GM23338 (cell line): Measurements from ENCODE around the gene CALR3. TPM values are rescaled to one million over a fixed set of nuclear protein-coding genes. Genes with fewer than 3 reads are reported as not detected.

Source experiments
- ATAC-seq: fragments of 200-7000 bp; cut with Tn5 transposase; 3 replicates; pipeline ENCODE4 v1.9.1; 2020
- DNase-seq: peaks from one replicate; pipeline ENCODE4 v3.0.0-alpha.2; 2015; ENCODE audit warnings: low spot score
- H2AFZ ChIP-seq: fragments of 200-600 bp; sonication (generic); 2 replicates; pipeline ENCODE4 v1.8.0; 2016; ENCODE audit warnings: antibody characterized with exemption, mild to moderate bottlenecking, moderate library complexity
- H3F3A ChIP-seq: fragments of 200-600 bp; sonication (generic); replicated peaks from 2 replicates; pipeline ENCODE4 v1.8.0; 2017; ENCODE audit warnings: antibody characterized with exemption, mixed run types, low read depth
- H3K27ac ChIP-seq: fragments of 200-600 bp; sonication (generic); 2 replicates; pipeline ENCODE4 v1.6.1; 2016; ENCODE audit warnings: low read depth
- H3K27me3 ChIP-seq: fragments of 200-600 bp; sonication (generic); 2 replicates; pipeline ENCODE4 v1.8.0; 2016; ENCODE audit warnings: mild to moderate bottlenecking, mixed run types, moderate library complexity; ENCODE audit not compliant: insufficient read depth
- H3K36me3 ChIP-seq: fragments of 200-600 bp; sonication (generic); 2 replicates; pipeline ENCODE4 v1.8.0; 2016; ENCODE audit warnings: mild to moderate bottlenecking; ENCODE audit not compliant: insufficient read depth
- H3K4me1 ChIP-seq: fragments of 200-600 bp; sonication (generic); 2 replicates; pipeline ENCODE4 v1.8.0; 2016; ENCODE audit warnings: mild to moderate bottlenecking, moderate library complexity; ENCODE audit not compliant: insufficient read depth
- H3K4me2 ChIP-seq: fragments of 200-600 bp; sonication (generic); 2 replicates; pipeline ENCODE4 v1.7.1; 2017; ENCODE audit warnings: mixed run types
- H3K4me3 ChIP-seq: fragments of 200-600 bp; sonication (generic); 2 replicates; pipeline ENCODE4 v1.6.1; 2016; ENCODE audit warnings: mixed run types
- H3K79me2 ChIP-seq: fragments of 200-600 bp; sonication (generic); replicated peaks from 2 replicates; pipeline ENCODE4 v1.8.0; 2017; ENCODE audit warnings: mild to moderate bottlenecking; ENCODE audit not compliant: insufficient read depth
- H3K9me2 ChIP-seq: fragments of 200-600 bp; sonication (generic); 2 replicates; pipeline ENCODE4 v1.8.0; 2017; ENCODE audit not compliant: insufficient read depth
- H4K20me1 ChIP-seq: fragments of 200-600 bp; sonication (generic); replicated peaks from 2 replicates; pipeline ENCODE4 v1.8.0; 2017; ENCODE audit warnings: mild to moderate bottlenecking; ENCODE audit not compliant: insufficient read depth
- H3K27ac Mint-ChIP-seq: 2 replicates; pipeline ENCODE4 v1.8.0; 2020; ENCODE audit warnings: inconsistent platforms, mild to moderate bottlenecking, moderate library complexity, mixed read lengths
- H3K27me3 Mint-ChIP-seq: 3 replicates; pipeline ENCODE4 v1.8.0; 2022; ENCODE audit warnings: low read depth, mild to moderate bottlenecking, moderate library complexity, mixed read lengths, inconsistent platforms; ENCODE audit not compliant: insufficient read depth, poor library complexity
- H3K36me3 Mint-ChIP-seq: 3 replicates; pipeline ENCODE4 v1.8.0; 2021; ENCODE audit warnings: low read depth, mild to moderate bottlenecking, inconsistent platforms, moderate library complexity, mixed read lengths
- H3K4me1 Mint-ChIP-seq: 3 replicates; pipeline ENCODE4 v1.8.0; 2020; ENCODE audit warnings: mild to moderate bottlenecking, inconsistent platforms, mixed read lengths
- H3K4me3 Mint-ChIP-seq: 3 replicates; pipeline ENCODE4 v1.8.0; 2021; ENCODE audit warnings: moderate library complexity, mild to moderate bottlenecking, inconsistent platforms, mixed read lengths
- H3K9me3 Mint-ChIP-seq: 3 replicates; pipeline ENCODE4 v1.8.0; 2020; ENCODE audit warnings: moderate library complexity, mild to moderate bottlenecking, inconsistent platforms, mixed read lengths
- CREB1 ChIP-seq: fragments of 250-450 bp; sonication (Bioruptor Pico); IDR thresholded peaks from 2 replicates; pipeline ENCODE4 v1.5.0; 2020; ENCODE audit warnings: low read depth, mild to moderate bottlenecking, moderate library complexity
- CTCF ChIP-seq, 2 experiments: fragments of 200-600 bp in 1 of 2; sonication (generic) in 1 of 2; conservative IDR thresholded peaks; 2 replicates each; pipeline versions ENCODE4 v1.5.1 to v1.6.1; 2016 to 2017; ENCODE audit warnings: antibody characterized with exemption in 2 of 2, low read depth in 2 of 2, mild to moderate bottlenecking in 2 of 2, moderate library complexity in 1 of 2
- ETS1 ChIP-seq: IDR thresholded peaks from 2 replicates; pipeline ENCODE4 v1.6.1; 2016; ENCODE audit warnings: antibody characterized with exemption
- EZH2 ChIP-seq: fragments of 200-600 bp; sonication (generic); IDR thresholded peaks from one replicate; pipeline ENCODE4 v1.8.0; 2017; ENCODE audit warnings: antibody characterized with exemption, mild to moderate bottlenecking, low read depth; ENCODE audit not compliant: unreplicated experiment
- EZH2phosphoT487 ChIP-seq: fragments of 200-600 bp; sonication (generic); IDR thresholded peaks from one replicate; pipeline ENCODE4 v1.8.1; 2018; ENCODE audit warnings: antibody characterized with exemption; ENCODE audit not compliant: unreplicated experiment
- POLR2AphosphoS5 ChIP-seq: IDR thresholded peaks from 2 replicates; pipeline ENCODE4 v1.6.1; 2016; ENCODE audit warnings: antibody characterized with exemption, low read depth
- STAT1 ChIP-seq: IDR thresholded peaks from one replicate; pipeline ENCODE4 v1.6.1; 2016; ENCODE audit warnings: antibody characterized with exemption; ENCODE audit not compliant: unreplicated experiment
- ZNF114 ChIP-seq: fragments of 250-450 bp; sonication (Bioruptor Pico); IDR thresholded peaks from 2 replicates; pipeline ENCODE4 v1.5.0; 2020; ENCODE audit warnings: mild to moderate bottlenecking, moderate library complexity
- ZNF331 ChIP-seq: fragments of 250-450 bp; sonication (Bioruptor Pico); IDR thresholded peaks from 2 replicates; pipeline ENCODE4 v1.5.0; 2020; ENCODE audit warnings: low read depth, mild to moderate bottlenecking, moderate library complexity
- polyA plus RNA-seq: library from polyadenylated mRNA; unstranded; fragments of >200 nt; fragmentation: Nextera tagmentation; extraction: Ambion mirVana; gene quantifications from 2 replicates; pipeline ENCODE4 v1.2.1, GENCODE V29; 2016
- total RNA-seq: library from RNA; depleted of rRNA; stranded (reverse); fragments of >200 nt; shearing (Covaris generic); gene quantifications from 2 replicates; pipeline ENCODE4 v1.2.3, GENCODE V29; 2014
- TF ChIP-seq, protein P1 (sequence below): IDR thresholded peaks from one replicate; pipeline ENCODE4 v1.6.1; 2018; ENCODE audit warnings: antibody characterized with exemption; ENCODE audit not compliant: unreplicated experiment

Gene CALR3
- total and polyA plus RNA-seq, 2 experiments from 2014 or later, result 0.42 to 0.66 TPM

DNA sequence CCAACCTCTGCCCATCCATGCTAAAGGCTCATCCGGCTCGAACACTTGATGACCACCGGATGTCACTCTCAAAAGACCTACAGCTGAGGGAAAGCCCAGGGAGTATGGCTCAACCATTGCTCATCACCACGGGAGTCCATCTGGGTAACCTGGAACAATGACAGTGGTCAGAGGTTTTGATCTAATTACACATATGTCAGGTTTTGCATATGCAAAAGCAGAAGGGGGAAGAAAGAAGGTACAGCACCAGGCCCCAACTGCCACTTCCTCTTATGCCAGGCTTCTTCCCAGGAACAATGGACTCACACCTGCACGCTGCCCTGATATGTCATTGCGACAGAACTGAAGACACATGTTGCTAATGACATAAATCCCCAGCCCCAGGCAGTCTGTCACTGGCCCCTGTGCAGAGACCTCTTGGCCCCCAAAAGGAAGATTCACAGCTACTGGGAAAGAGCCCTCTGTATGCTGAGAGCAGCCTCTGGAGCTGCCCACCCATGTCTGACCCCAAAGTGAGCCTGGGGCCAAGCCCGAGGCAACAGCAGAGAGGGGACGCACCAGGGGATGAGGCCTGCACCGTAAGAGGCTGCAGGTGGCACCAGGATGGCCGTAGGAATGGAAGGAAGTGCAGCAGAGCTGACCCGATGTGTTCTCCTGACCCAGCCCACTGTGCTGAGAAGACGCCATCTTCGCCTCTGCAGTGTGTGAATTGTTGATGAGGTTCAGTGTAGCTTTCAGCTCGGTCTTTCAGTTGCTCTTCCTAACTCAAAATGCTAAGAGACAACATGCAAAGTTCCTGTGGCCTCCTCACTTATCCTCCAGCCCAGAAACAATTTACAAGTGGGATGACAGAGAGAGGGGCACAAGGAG is 50.5 kb downstream of the CALR3 start:
- no peak for TF ChIP-seq ZNF114 (CRISPR knock-in tag)
- no peak for TF ChIP-seq ETS1
- TF ChIP-seq CTCF (conservative IDR thresholded peaks at IDR 0.05; ENCODE audit: low read depth in 2 of 2), result peak in 1 of 2 experiments; percentile 34; a peak in 2 of 4 replicates
- no peak for TF ChIP-seq STAT1
- no peak for TF ChIP-seq EZH2phosphoT487
- H3K27ac ChIP-seq, result peak overlapping the region; percentile 79
- peak overlapping the region; percentile 31 for H3K27ac Mint-ChIP-seq

DNA sequence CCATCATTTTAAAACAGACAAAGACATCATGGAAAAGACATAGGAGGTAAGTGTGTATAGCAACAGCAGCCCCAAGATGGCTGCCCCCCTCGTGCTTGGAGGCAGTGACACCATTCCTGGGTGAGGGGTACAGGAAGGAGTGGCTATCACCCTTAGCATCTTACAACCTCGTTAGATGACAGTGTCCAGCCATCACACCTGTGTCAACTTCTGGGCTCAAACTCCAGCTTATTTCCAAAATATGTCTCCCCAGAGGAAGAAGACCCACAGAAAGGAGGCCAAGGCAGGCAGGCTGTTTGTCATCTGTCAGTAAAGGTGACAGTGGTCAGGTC is 51.7 kb downstream of the CALR3 start:
- Mint-ChIP-seq H3K27ac (no peak overlapping the region), H3K9me3 (no peaks in the 10 kb centered on the region), H3K27me3 (no peaks in the 10 kb centered on the region), H3K4me3 (no peak overlapping the region), H3K36me3 (peaks cover 17% of the 10 kb centered on the region), H3K4me1 (peaks cover 39% of the 10 kb centered on the region)
- H3K9me2 ChIP-seq, result no peaks in the 10 kb centered on the region
- no peak overlapping the region for H3K4me2 ChIP-seq
- peaks cover 24% of the 10 kb centered on the region for H3K4me1 ChIP-seq
- TF ChIP-seq, protein P1, sequence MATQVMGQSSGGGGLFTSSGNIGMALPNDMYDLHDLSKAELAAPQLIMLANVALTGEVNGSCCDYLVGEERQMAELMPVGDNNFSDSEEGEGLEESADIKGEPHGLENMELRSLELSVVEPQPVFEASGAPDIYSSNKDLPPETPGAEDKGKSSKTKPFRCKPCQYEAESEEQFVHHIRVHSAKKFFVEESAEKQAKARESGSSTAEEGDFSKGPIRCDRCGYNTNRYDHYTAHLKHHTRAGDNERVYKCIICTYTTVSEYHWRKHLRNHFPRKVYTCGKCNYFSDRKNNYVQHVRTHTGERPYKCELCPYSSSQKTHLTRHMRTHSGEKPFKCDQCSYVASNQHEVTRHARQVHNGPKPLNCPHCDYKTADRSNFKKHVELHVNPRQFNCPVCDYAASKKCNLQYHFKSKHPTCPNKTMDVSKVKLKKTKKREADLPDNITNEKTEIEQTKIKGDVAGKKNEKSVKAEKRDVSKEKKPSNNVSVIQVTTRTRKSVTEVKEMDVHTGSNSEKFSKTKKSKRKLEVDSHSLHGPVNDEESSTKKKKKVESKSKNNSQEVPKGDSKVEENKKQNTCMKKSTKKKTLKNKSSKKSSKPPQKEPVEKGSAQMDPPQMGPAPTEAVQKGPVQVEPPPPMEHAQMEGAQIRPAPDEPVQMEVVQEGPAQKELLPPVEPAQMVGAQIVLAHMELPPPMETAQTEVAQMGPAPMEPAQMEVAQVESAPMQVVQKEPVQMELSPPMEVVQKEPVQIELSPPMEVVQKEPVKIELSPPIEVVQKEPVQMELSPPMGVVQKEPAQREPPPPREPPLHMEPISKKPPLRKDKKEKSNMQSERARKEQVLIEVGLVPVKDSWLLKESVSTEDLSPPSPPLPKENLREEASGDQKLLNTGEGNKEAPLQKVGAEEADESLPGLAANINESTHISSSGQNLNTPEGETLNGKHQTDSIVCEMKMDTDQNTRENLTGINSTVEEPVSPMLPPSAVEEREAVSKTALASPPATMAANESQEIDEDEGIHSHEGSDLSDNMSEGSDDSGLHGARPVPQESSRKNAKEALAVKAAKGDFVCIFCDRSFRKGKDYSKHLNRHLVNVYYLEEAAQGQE, result no peak
- TF ChIP-seq EZH2 (no peak), ZNF114 (CRISPR knock-in tag) (no peak), POLR2AphosphoS5 (no peak), ZNF331 (CRISPR knock-in tag) (no peak), CREB1 (CRISPR knock-in tag) (no peak)
- no peaks in the 10 kb centered on the region for H3K27me3 ChIP-seq
- peaks cover 8% of the 10 kb centered on the region; the same call in 1 of the 2 replicates for H3F3A ChIP-seq
- peaks cover under 1% of the 10 kb centered on the region; the same call in 1 of the 2 replicates for H3K36me3 ChIP-seq
- peaks cover 78% of the 10 kb centered on the region for H3K79me2 ChIP-seq
- ATAC-seq, result no peak
- no peak for DNase-seq
- H3K4me3 ChIP-seq, result no peak overlapping the region
- peaks cover 51% of the 10 kb centered on the region for H4K20me1 ChIP-seq
- no peak overlapping the region for H2AFZ ChIP-seq
- no peak overlapping the region for H3K27ac ChIP-seq

More for the DNA sequence above, 50.5 kb downstream of the CALR3 start:
- Histone ChIP-seq H3K27me3 (no peaks in the 10 kb centered on the region), H2AFZ (no peak overlapping the region), H3K4me2 (no peak overlapping the region), H3K79me2 (peaks cover 87% of the 10 kb centered on the region), H3K4me3 (no peak overlapping the region), H3K9me2 (no peaks in the 10 kb centered on the region), H3F3A (peaks cover 8% of the 10 kb centered on the region; the same call in 1 of the 2 replicates), H3K4me1 (peaks cover 24% of the 10 kb centered on the region), H3K36me3 (no peaks in the 10 kb centered on the region), H4K20me1 (peaks cover 51% of the 10 kb centered on the region)
- H3K36me3 Mint-ChIP-seq, result peaks cover 13% of the 10 kb centered on the region
- DNase-seq (no peak), ATAC-seq (peak; percentile 25)
- peaks cover 39% of the 10 kb centered on the region for H3K4me1 Mint-ChIP-seq
- no peaks in the 10 kb centered on the region for H3K9me3 Mint-ChIP-seq
- no peaks in the 10 kb centered on the region for H3K27me3 Mint-ChIP-seq
- no peak overlapping the region for H3K4me3 Mint-ChIP-seq
